Osteoblast (primary cell): ENCODE results near the gene ZNF766. TPM values are rescaled to one million over a fixed set of nuclear protein-coding genes. Genes with fewer than 3 reads are reported as not detected.

Experiments used
- DNase-seq: peaks from one replicate; pipeline ENCODE4 v3.0.0; 2011; ENCODE audit warnings: low spot score, mixed read lengths; ENCODE audit not compliant: insufficient read length; ENCODE audit errors: missing footprints
- H2AFZ ChIP-seq: 2 replicates; pipeline ENCODE4 v1.6.0; 2011; ENCODE audit warnings: mild to moderate bottlenecking, low read length
- H3K27ac ChIP-seq: 2 replicates; pipeline ENCODE4 v1.5.1; 2011; ENCODE audit warnings: mild to moderate bottlenecking, low read depth, low read length, moderate library complexity
- H3K27me3 ChIP-seq: 2 replicates; pipeline ENCODE4 v1.6.0; 2012; ENCODE audit warnings: mild to moderate bottlenecking, control low read depth, inconsistent platforms, low read length, moderate library complexity; ENCODE audit not compliant: insufficient read depth
- H3K36me3 ChIP-seq: 2 replicates; pipeline ENCODE4 v1.5.1; 2011; ENCODE audit warnings: mild to moderate bottlenecking, low read length, control low read depth, moderate library complexity; ENCODE audit not compliant: insufficient read depth
- H3K4me1 ChIP-seq: 2 replicates; pipeline ENCODE4 v1.5.1; 2011; ENCODE audit warnings: mild to moderate bottlenecking, low read length, control low read depth, moderate library complexity; ENCODE audit not compliant: insufficient read depth
- H3K4me2 ChIP-seq: 2 replicates; pipeline ENCODE4 v1.6.0; 2011; ENCODE audit warnings: mild to moderate bottlenecking, low read length; ENCODE audit not compliant: insufficient read depth
- H3K4me3 ChIP-seq: fragments of 200-600 bp; sonication (generic); 3 replicates; pipeline ENCODE4 v1.5.1; 2012; ENCODE audit warnings: mild to moderate bottlenecking, low read length, inconsistent platforms; ENCODE audit not compliant: insufficient read depth
- H3K79me2 ChIP-seq: 2 replicates; pipeline ENCODE4 v1.6.0; 2012; ENCODE audit warnings: mild to moderate bottlenecking, low read length, control low read depth, inconsistent platforms; ENCODE audit not compliant: insufficient read depth
- H3K9me3 ChIP-seq: 2 replicates; pipeline ENCODE4 v1.5.1; 2011; ENCODE audit warnings: low read depth, low read length, control low read depth
- H4K20me1 ChIP-seq: 2 replicates; pipeline ENCODE4 v1.6.0; 2012; ENCODE audit warnings: mild to moderate bottlenecking, low read length, control low read depth; ENCODE audit not compliant: insufficient read depth
- CTCF ChIP-seq: IDR thresholded peaks from 2 replicates; pipeline ENCODE4 v1.5.1; 2011; ENCODE audit warnings: mild to moderate bottlenecking, low read depth, low read length, moderate library complexity; ENCODE audit errors: extremely low read depth
- total RNA-seq: library from RNA; depleted of rRNA; stranded (reverse); fragments of >200 nt; gene quantifications from 2 replicates; pipeline ENCODE4 v1.2.3, GENCODE V29; 2012

Gene ZNF766
- total RNA-seq, 1 donor = 11.2 TPM

DNA sequence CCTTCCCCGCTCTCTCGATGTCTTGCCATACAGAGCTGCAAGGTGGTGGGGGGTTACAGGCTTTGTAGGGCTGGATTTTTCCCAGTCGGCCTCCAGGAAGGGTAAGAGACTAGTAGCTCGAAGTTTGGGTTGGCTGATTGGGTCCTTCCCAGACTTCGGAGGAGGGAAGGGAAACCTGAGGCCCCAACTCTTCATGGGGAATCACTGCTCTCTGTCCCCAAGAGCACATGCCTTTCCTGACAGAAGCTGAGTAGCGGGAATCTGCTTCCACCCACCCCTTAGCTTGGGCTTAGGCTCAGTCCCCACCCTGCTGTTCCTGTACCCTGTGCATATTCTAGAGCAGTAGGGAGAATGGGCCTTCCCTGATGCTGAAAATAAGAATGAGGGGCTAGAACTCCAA lies 39.9 kb upstream of the ZNF766 start:
- H3K4me1 ChIP-seq = no peaks in the 10 kb centered on the region
- H3K9me3 ChIP-seq = no peaks in the 10 kb centered on the region
- DNase-seq = no peak
- no peak overlapping the region for H3K27ac ChIP-seq
- no peak overlapping the region for H3K4me3 ChIP-seq
- H3K4me2 ChIP-seq = no peak overlapping the region
- H3K27me3 ChIP-seq = no peaks in the 10 kb centered on the region
- no peak overlapping the region for H2AFZ ChIP-seq
- peaks cover 3% of the 10 kb centered on the region for H4K20me1 ChIP-seq
- H3K36me3 ChIP-seq = peaks cover 44% of the 10 kb centered on the region
- TF ChIP-seq CTCF = no peak
- H3K79me2 ChIP-seq = no peaks in the 10 kb centered on the region

GRCh38 chr19:52230685-52231084 lies 38.7 kb upstream of the ZNF766 start:
- Histone ChIP-seq H3K4me3 (no peak overlapping the region), H3K27ac (no peak overlapping the region), H3K27me3 (no peaks in the 10 kb centered on the region), H3K79me2 (no peaks in the 10 kb centered on the region), H3K4me1 (no peaks in the 10 kb centered on the region), H4K20me1 (peaks cover 1% of the 10 kb centered on the region), H3K4me2 (no peak overlapping the region), H3K36me3 (peaks cover 37% of the 10 kb centered on the region), H2AFZ (no peak overlapping the region), H3K9me3 (no peaks in the 10 kb centered on the region)
- no peak for DNase-seq
- no peak for TF ChIP-seq CTCF

- no peak overlapping the region for H3K4me2 ChIP-seq
- no peak overlapping the region for H2AFZ ChIP-seq
- H3K4me3 ChIP-seq = no peak overlapping the region
- no peaks in the 10 kb centered on the region for H3K9me3 ChIP-seq
- no peaks in the 10 kb centered on the region for H4K20me1 ChIP-seq
- H3K27me3 ChIP-seq = no peaks in the 10 kb centered on the region
- peaks cover 31% of the 10 kb centered on the region for H3K36me3 ChIP-seq
- no peak for TF ChIP-seq CTCF
- no peak overlapping the region for H3K27ac ChIP-seq
- no peak for DNase-seq
- H3K79me2 ChIP-seq = no peaks in the 10 kb centered on the region
- H3K4me1 ChIP-seq = no peaks in the 10 kb centered on the region
These were observed 38.1 kb upstream of the ZNF766 start for GRCh38 chr19:52231154-52231910.

GRCh38 chr19:52234406-52234805 lies 35.0 kb upstream of the ZNF766 start:
- H3K27ac ChIP-seq = no peak overlapping the region
- DNase-seq = no peak
- H3K4me2 ChIP-seq = no peak overlapping the region
- H3K9me3 ChIP-seq = no peaks in the 10 kb centered on the region
- H2AFZ ChIP-seq = no peak overlapping the region
- H3K36me3 ChIP-seq = peaks cover 3% of the 10 kb centered on the region
- H3K4me1 ChIP-seq = no peaks in the 10 kb centered on the region
- H3K4me3 ChIP-seq = no peak overlapping the region
- H4K20me1 ChIP-seq = no peaks in the 10 kb centered on the region
- no peaks in the 10 kb centered on the region for H3K27me3 ChIP-seq
- no peaks in the 10 kb centered on the region for H3K79me2 ChIP-seq
- TF ChIP-seq CTCF = no peak
